Peyer's patch (tissue), 4 donors: ENCODE data around the gene ZNF738.

Experiments used
- CTCF ChIP-seq, 6 experiments: fragments of 450-650 bp in 4 of 6; fragments of 200-600 bp in 2 of 6; sonication (generic) in 1 of 6; IDR thresholded peaks; one replicate each; pipeline ENCODE4 v1.5.1; 2017 to 2019; ENCODE audit warnings: antibody characterized with exemption in 6 of 6, mild to moderate bottlenecking in 3 of 6, moderate library complexity in 1 of 6
- POLR2A ChIP-seq, 2 donors: fragments of 450-650 bp; IDR thresholded peaks; one replicate each; pipeline ENCODE4 v1.5.1; 2017; ENCODE audit warnings: antibody characterized with exemption in 2 of 2, mild to moderate bottlenecking in 2 of 2, moderate library complexity in 2 of 2

- no peak for TF ChIP-seq CTCF (IDR thresholded peaks at IDR 0.05)
- TF ChIP-seq POLR2A (IDR thresholded peaks at IDR 0.05), result no peak
Observed at GRCh38 chr19:21317821-21318220, 41.0 kb upstream of the ZNF738 start.
